Activated CD4-positive, alpha-beta memory T cell treated with anti-CD3 and anti-CD28 coated beads for 36 hours (primary cell): Measurements from ENCODE around the gene GJA9. TPM values are rescaled to one million over a fixed set of nuclear protein-coding genes. Genes with fewer than 3 reads are reported as not detected.
"Not testable (repeated sequence)": the region's sequence is repeated elsewhere in the genome, so short reads cannot be mapped to it uniquely, and the experiment has no call there.

Source experiments
- CTCF ChIA-PET: fragments of 350-600 bp; sonication (Branson Sonifier 250); formaldehyde crosslinking; loops from one replicate; lab custom pipeline; 2021; ENCODE audit warnings: antibody characterized with exemption, inconsistent platforms; lab: Charles Lee
- POLR2A ChIA-PET: fragments of 350-600 bp; sonication (Branson Sonifier 250); formaldehyde crosslinking; loops from one replicate; lab custom pipeline; 2021; ENCODE audit warnings: antibody characterized with exemption; lab: Charles Lee
- DNase-seq: peaks from one replicate; pipeline ENCODE4 v3.0.0-alpha.2; 2020
- H3K27ac Mint-ChIP-seq: one replicate; pipeline ENCODE4 v1.8.0; 2021; ENCODE audit warnings: mixed read lengths
- H3K27me3 Mint-ChIP-seq: one replicate; pipeline ENCODE4 v1.8.0; 2021; ENCODE audit warnings: mixed read lengths
- H3K36me3 Mint-ChIP-seq: one replicate; pipeline ENCODE4 v1.8.0; 2021; ENCODE audit warnings: mixed read lengths
- H3K4me1 Mint-ChIP-seq: one replicate; pipeline ENCODE4 v1.8.0; 2021; ENCODE audit warnings: low read depth, mixed read lengths
- H3K4me3 Mint-ChIP-seq: one replicate; pipeline ENCODE4 v1.8.0; 2021; ENCODE audit warnings: mild to moderate bottlenecking, mixed read lengths
- H3K9me3 Mint-ChIP-seq: one replicate; pipeline ENCODE4 v1.8.0; 2021; ENCODE audit warnings: mixed read lengths
- intact Hi-C: fragments of 100-400 bp; cut with micrococcal nuclease; formaldehyde crosslinking; loops from one replicate; pipeline ENCODE4 v1.15.1; 2023
- total RNA-seq, 2 experiments: library from RNA; stranded (reverse); gene quantifications; one replicate each; pipeline ENCODE4 v1.2.3, GENCODE V29; 2021

The GJA9 gene
- total RNA-seq, 2 experiments from 2014 or later, result not detected

- H3K27me3 Mint-ChIP-seq, H3K4me1 Mint-ChIP-seq, DNase-seq, intact Hi-C loops, H3K9me3 Mint-ChIP-seq, H3K27ac Mint-ChIP-seq, H3K4me3 Mint-ChIP-seq, POLR2A ChIA-PET: not testable (repeated sequence)
- peaks cover 40% of the 10 kb centered on the region for H3K36me3 Mint-ChIP-seq
- CTCF ChIA-PET, result interaction anchor here (0.6 to 4.4 kb wide), 2 partner anchors 10 to 123 kb away, joined by 4 to 23 read pairs; no protein-coding TSS in a partner anchor
These were observed 36.3 kb downstream of the GJA9 start for GRCh38 chr1:38845088-38845487.

GRCh38 chr1:38840281-38840680, 41.1 kb downstream of the GJA9 start:
- no peaks in the 10 kb centered on the region for H3K27me3 Mint-ChIP-seq
- H3K9me3 Mint-ChIP-seq, result peaks cover 3% of the 10 kb centered on the region
- POLR2A ChIA-PET, result no interaction called here
- no peak for DNase-seq
- CTCF ChIA-PET, result no interaction called here
- peaks cover 39% of the 10 kb centered on the region for H3K36me3 Mint-ChIP-seq
- intact Hi-C loops, result no loop called here
- peak overlapping the region; percentile 2 for H3K27ac Mint-ChIP-seq
- no peak overlapping the region for H3K4me3 Mint-ChIP-seq
- H3K4me1 Mint-ChIP-seq, result peaks cover 7% of the 10 kb centered on the region

GRCh38 chr1:38839363-38839762, 42.0 kb downstream of the GJA9 start:
- Mint-ChIP-seq H3K4me1 (peaks cover 7% of the 10 kb centered on the region), H3K27me3 (no peaks in the 10 kb centered on the region), H3K27ac (no peak overlapping the region), H3K4me3 (no peak overlapping the region), H3K36me3 (peaks cover 32% of the 10 kb centered on the region), H3K9me3 (no peaks in the 10 kb centered on the region)
- POLR2A ChIA-PET, result no interaction called here
- DNase-seq, result no peak
- CTCF ChIA-PET, result interaction anchor here (1.0 kb wide), 1 partner anchor 10 kb away, joined by 4 read pairs; no protein-coding TSS in a partner anchor
- intact Hi-C loops, result loop anchor here (5.0 to 10.0 kb wide), 2 partner anchors 255 to 812 kb away; no protein-coding TSS in a partner anchor

- H3K27me3 Mint-ChIP-seq, DNase-seq, H3K4me3 Mint-ChIP-seq, H3K9me3 Mint-ChIP-seq, POLR2A ChIA-PET, H3K4me1 Mint-ChIP-seq, H3K27ac Mint-ChIP-seq: not testable (repeated sequence)
- CTCF ChIA-PET, result interaction anchor here (0.8 to 2.6 kb wide), 5 partner anchors 11 to 910 kb away, joined by 3 to 23 read pairs (median 4); partner anchors contain the start of gene POU3F1
- H3K36me3 Mint-ChIP-seq, result peaks cover 15% of the 10 kb centered on the region
- intact Hi-C loops, result loop anchor here (5.0 to 10.0 kb wide), 2 partner anchors 252 to 809 kb away; no protein-coding TSS in a partner anchor
These were observed 45.1 kb downstream of the GJA9 start for GRCh38 chr1:38836316-38836715.

GRCh38 chr1:38834937-38835827, 46.2 kb downstream of the GJA9 start:
- POLR2A ChIA-PET, result no interaction called here
- H3K27ac Mint-ChIP-seq, result no peak overlapping the region
- CTCF ChIA-PET, result interaction anchor here (0.6 to 2.6 kb wide), 32 partner anchors 8 to 1940 kb away, joined by 3 to 23 read pairs (median 4); partner anchors contain the start of genes POU3F1 and SF3A3
- DNase-seq, result peak; percentile 40
- no peaks in the 10 kb centered on the region for H3K9me3 Mint-ChIP-seq
- no peak overlapping the region for H3K4me3 Mint-ChIP-seq
- H3K27me3 Mint-ChIP-seq, result peaks cover 7% of the 10 kb centered on the region
- no peaks in the 10 kb centered on the region for H3K4me1 Mint-ChIP-seq
- peaks cover 15% of the 10 kb centered on the region for H3K36me3 Mint-ChIP-seq
- intact Hi-C loops, result loop anchor here (1.0 to 10.0 kb wide), 3 partner anchors 250 to 808 kb away; no protein-coding TSS in a partner anchor

GRCh38 chr1:38834221-38834782, 47.1 kb downstream of the GJA9 start:
- POLR2A ChIA-PET, result no interaction called here

GRCh38 chr1:38833146-38833545, 48.2 kb downstream of the GJA9 start:
- intact Hi-C loops, result loop anchor here (10.0 kb wide), 1 partner anchor 248 kb away; no protein-coding TSS in a partner anchor
- Mint-ChIP-seq H3K4me3 (no peak overlapping the region), H3K27me3 (peaks cover 10% of the 10 kb centered on the region), H3K4me1 (no peaks in the 10 kb centered on the region), H3K36me3 (peaks cover 2% of the 10 kb centered on the region), H3K27ac (no peak overlapping the region), H3K9me3 (no peaks in the 10 kb centered on the region)
- CTCF ChIA-PET, result no interaction called here
- DNase-seq, result no peak
- POLR2A ChIA-PET, result no interaction called here

More at GRCh38 chr1:38834221-38834782, 47.1 kb downstream of the GJA9 start:
- Mint-ChIP-seq H3K4me1 (no peaks in the 10 kb centered on the region), H3K36me3 (peaks cover 13% of the 10 kb centered on the region), H3K9me3 (no peaks in the 10 kb centered on the region), H3K27me3 (peaks cover 7% of the 10 kb centered on the region), H3K27ac (no peak overlapping the region), H3K4me3 (no peak overlapping the region)
- DNase-seq, result no peak
- intact Hi-C loops, result loop anchor here (10.0 kb wide), 1 partner anchor 250 kb away; no protein-coding TSS in a partner anchor
- CTCF ChIA-PET, result interaction anchor here (0.6 to 2.6 kb wide), 12 partner anchors 13 to 1939 kb away, joined by 3 to 23 read pairs (median 4); partner anchors contain the start of gene SF3A3

GRCh38 chr1:38832370-38832734, 49.0 kb downstream of the GJA9 start:
- ChIA-PET POLR2A (no interaction called here), CTCF (interaction anchor here (0.6 to 2.3 kb wide), 4 partner anchors 11 to 1002 kb away, joined by 3 to 13 read pairs (median 4); no protein-coding TSS in a partner anchor)
- H3K36me3 Mint-ChIP-seq, result no peaks in the 10 kb centered on the region
- peaks cover 10% of the 10 kb centered on the region for H3K27me3 Mint-ChIP-seq
- no peaks in the 10 kb centered on the region for H3K9me3 Mint-ChIP-seq
- H3K4me3 Mint-ChIP-seq, result no peak overlapping the region
- intact Hi-C loops, result loop anchor here (10.0 kb wide), 1 partner anchor 248 kb away; no protein-coding TSS in a partner anchor
- H3K27ac Mint-ChIP-seq, result no peak overlapping the region
- DNase-seq, result no peak
- H3K4me1 Mint-ChIP-seq, result no peaks in the 10 kb centered on the region

- ChIA-PET POLR2A (no interaction called here), CTCF (interaction anchor here (0.8 to 2.3 kb wide), 4 partner anchors 12 to 1001 kb away, joined by 3 to 13 read pairs (median 4); no protein-coding TSS in a partner anchor)
- DNase-seq, result no peak
- Mint-ChIP-seq H3K9me3 (no peaks in the 10 kb centered on the region), H3K4me1 (no peaks in the 10 kb centered on the region), H3K27ac (no peak overlapping the region), H3K36me3 (no peaks in the 10 kb centered on the region), H3K27me3 (peaks cover 11% of the 10 kb centered on the region), H3K4me3 (no peak overlapping the region)
- intact Hi-C loops, result loop anchor here (10.0 kb wide), 1 partner anchor 247 kb away; no protein-coding TSS in a partner anchor
These were observed 49.5 kb downstream of the GJA9 start for GRCh38 chr1:38831731-38832369.

GRCh38 chr1:38829368-38829767, 52.0 kb downstream of the GJA9 start:
- intact Hi-C loops, result no loop called here
- H3K36me3 Mint-ChIP-seq, result no peaks in the 10 kb centered on the region
- H3K27me3 Mint-ChIP-seq, result peaks cover 23% of the 10 kb centered on the region
- ChIA-PET POLR2A (no interaction called here), CTCF (no interaction called here)
- H3K4me3 Mint-ChIP-seq, result no peak overlapping the region
- no peaks in the 10 kb centered on the region for H3K9me3 Mint-ChIP-seq
- H3K4me1 Mint-ChIP-seq, result no peaks in the 10 kb centered on the region
- no peak overlapping the region for H3K27ac Mint-ChIP-seq
- no peak for DNase-seq

- intact Hi-C loops, result no loop called here
- Mint-ChIP-seq H3K9me3 (no peaks in the 10 kb centered on the region), H3K36me3 (no peaks in the 10 kb centered on the region), H3K27ac (no peak overlapping the region), H3K4me3 (no peak overlapping the region), H3K27me3 (peaks cover 32% of the 10 kb centered on the region), H3K4me1 (no peaks in the 10 kb centered on the region)
- POLR2A ChIA-PET, result no interaction called here
- CTCF ChIA-PET, result interaction anchor here (0.9 kb wide), 1 partner anchor 9 kb away, joined by 4 read pairs; no protein-coding TSS in a partner anchor
- DNase-seq, result no peak
These were observed 54.1 kb downstream of the GJA9 start for GRCh38 chr1:38827318-38827717.
